H7 (cell line): ENCODE measurements around the gene APOL5. TPM values are rescaled to one million over a fixed set of nuclear protein-coding genes. Genes with fewer than 3 reads are reported as not detected.
"Not testable (repeated sequence)": the region's sequence is repeated elsewhere in the genome, so short reads cannot be mapped to it uniquely, and the experiment has no call there.

Source experiments
- DNase-seq: peaks from one replicate; pipeline ENCODE4 v3.0.0; 2012
- H3K27me3 ChIP-seq: 2 replicates; pipeline ENCODE4 v1.6.0; 2011; ENCODE audit warnings: mild to moderate bottlenecking, low read length; ENCODE audit not compliant: control insufficient read depth, insufficient read depth
- H3K36me3 ChIP-seq: replicated peaks from 2 replicates; pipeline ENCODE4 v1.5.1; 2011; ENCODE audit warnings: low read length; ENCODE audit not compliant: control insufficient read depth, insufficient read depth
- H3K4me3 ChIP-seq: 2 replicates; pipeline ENCODE4 v1.5.1; 2011; ENCODE audit warnings: low read depth, mild to moderate bottlenecking, control low read depth, low read length, moderate library complexity; ENCODE audit not compliant: insufficient read depth
- total RNA-seq: library from RNA; depleted of rRNA; stranded (reverse); fragments of >200 nt; shearing (Covaris generic); gene quantifications from 2 replicates; pipeline ENCODE4 v1.2.3, GENCODE V29; 2014

APOL5 gene
- total RNA-seq, 1 experiment from 2014 or later: not detected

GRCh38 chr22:35690001-35690400 is 27.7 kb upstream of the APOL5 start:
- Histone ChIP-seq H3K36me3 (no peaks in the 10 kb centered on the region), H3K4me3 (no peak overlapping the region), H3K27me3 (no peaks in the 10 kb centered on the region; the same call in none of the 2 replicates)
- DNase-seq: no peak

- Histone ChIP-seq H3K27me3 (no peaks in the 10 kb centered on the region; the same call in none of the 2 replicates), H3K4me3 (no peak overlapping the region), H3K36me3 (no peaks in the 10 kb centered on the region)
- no peak for DNase-seq
Observed at GRCh38 chr22:35695202-35695601, 22.5 kb upstream of the APOL5 start.

- no peak overlapping the region for H3K4me3 ChIP-seq
- no peaks in the 10 kb centered on the region; the same call in none of the 2 replicates for H3K27me3 ChIP-seq
- no peaks in the 10 kb centered on the region for H3K36me3 ChIP-seq
- DNase-seq: no peak
Observed at GRCh38 chr22:35697142-35697541, 20.5 kb upstream of the APOL5 start.

- not testable (repeated sequence) for H3K36me3 ChIP-seq, DNase-seq, H3K4me3 ChIP-seq, H3K27me3 ChIP-seq
Observed at GRCh38 chr22:35699852-35700251, 17.8 kb upstream of the APOL5 start.

- DNase-seq: no peak
- Histone ChIP-seq H3K36me3 (no peaks in the 10 kb centered on the region), H3K4me3 (no peak overlapping the region), H3K27me3 (no peaks in the 10 kb centered on the region; the same call in 1 of the 2 replicates)
Observed at GRCh38 chr22:35703861-35704584, 13.6 kb upstream of the APOL5 start.

- no peak overlapping the region for H3K4me3 ChIP-seq
- H3K36me3 ChIP-seq: no peaks in the 10 kb centered on the region
- DNase-seq: no peak
- no peaks in the 10 kb centered on the region; the same call in 1 of the 2 replicates for H3K27me3 ChIP-seq
Observed at GRCh38 chr22:35705141-35705540, 12.5 kb upstream of the APOL5 start.

- Histone ChIP-seq H3K36me3 (no peaks in the 10 kb centered on the region), H3K27me3 (no peaks in the 10 kb centered on the region), H3K4me3 (no peak overlapping the region)
- no peak for DNase-seq
Observed at GRCh38 chr22:35708453-35708852, 9.2 kb upstream of the APOL5 start.

GRCh38 chr22:35708917-35709316 is 8.8 kb upstream of the APOL5 start:
- Histone ChIP-seq H3K36me3 (no peaks in the 10 kb centered on the region), H3K4me3 (no peak overlapping the region), H3K27me3 (no peaks in the 10 kb centered on the region)
- no peak for DNase-seq

- no peak for DNase-seq
- no peaks in the 10 kb centered on the region for H3K36me3 ChIP-seq
- H3K4me3 ChIP-seq: no peak overlapping the region
- no peaks in the 10 kb centered on the region for H3K27me3 ChIP-seq
Observed at GRCh38 chr22:35711336-35711735, 6.3 kb upstream of the APOL5 start.

- Histone ChIP-seq H3K4me3 (no peak overlapping the region), H3K27me3 (no peaks in the 10 kb centered on the region), H3K36me3 (no peaks in the 10 kb centered on the region)
- DNase-seq: no peak
Observed at GRCh38 chr22:35712672-35713071, 5.0 kb upstream of the APOL5 start.

GRCh38 chr22:35719212-35719875 is 1.7 kb downstream of the APOL5 start:
- DNase-seq: no peak
- Histone ChIP-seq H3K36me3 (no peaks in the 10 kb centered on the region), H3K4me3 (no peak overlapping the region), H3K27me3 (no peaks in the 10 kb centered on the region)

GRCh38 chr22:35721960-35722359 is 4.3 kb downstream of the APOL5 start:
- Histone ChIP-seq H3K4me3 (no peak overlapping the region), H3K36me3 (no peaks in the 10 kb centered on the region), H3K27me3 (no peaks in the 10 kb centered on the region)
- no peak for DNase-seq

- Histone ChIP-seq H3K4me3 (no peak overlapping the region), H3K36me3 (no peaks in the 10 kb centered on the region), H3K27me3 (no peaks in the 10 kb centered on the region)
- DNase-seq: no peak
Observed at GRCh38 chr22:35725521-35725920, 7.8 kb downstream of the APOL5 start.

GRCh38 chr22:35726398-35726797 is 8.7 kb downstream of the APOL5 start:
- no peaks in the 10 kb centered on the region for H3K36me3 ChIP-seq
- no peak overlapping the region for H3K4me3 ChIP-seq
- no peaks in the 10 kb centered on the region for H3K27me3 ChIP-seq
- no peak for DNase-seq

GRCh38 chr22:35726933-35727332 is 9.3 kb downstream of the APOL5 start:
- DNase-seq: no peak
- Histone ChIP-seq H3K27me3 (no peaks in the 10 kb centered on the region), H3K4me3 (no peak overlapping the region), H3K36me3 (no peaks in the 10 kb centered on the region)
